Osteoblast (primary cell): Measurements from ENCODE around the gene OPN5. TPM values are rescaled to one million over a fixed set of nuclear protein-coding genes. Genes with fewer than 3 reads are reported as not detected.
A peak's percentile ranks its signal among the peaks of the same experiment; 100 is the strongest.

ENCODE experiments used
- DNase-seq: peaks from one replicate; pipeline ENCODE4 v3.0.0; 2011; ENCODE audit warnings: low spot score, mixed read lengths; ENCODE audit not compliant: insufficient read length; ENCODE audit errors: missing footprints
- H2AFZ ChIP-seq: 2 replicates; pipeline ENCODE4 v1.6.0; 2011; ENCODE audit warnings: mild to moderate bottlenecking, low read length
- H3K27ac ChIP-seq: 2 replicates; pipeline ENCODE4 v1.5.1; 2011; ENCODE audit warnings: mild to moderate bottlenecking, low read depth, low read length, moderate library complexity
- H3K27me3 ChIP-seq: 2 replicates; pipeline ENCODE4 v1.6.0; 2012; ENCODE audit warnings: mild to moderate bottlenecking, control low read depth, inconsistent platforms, low read length, moderate library complexity; ENCODE audit not compliant: insufficient read depth
- H3K36me3 ChIP-seq: 2 replicates; pipeline ENCODE4 v1.5.1; 2011; ENCODE audit warnings: mild to moderate bottlenecking, low read length, control low read depth, moderate library complexity; ENCODE audit not compliant: insufficient read depth
- H3K4me1 ChIP-seq: 2 replicates; pipeline ENCODE4 v1.5.1; 2011; ENCODE audit warnings: mild to moderate bottlenecking, low read length, control low read depth, moderate library complexity; ENCODE audit not compliant: insufficient read depth
- H3K4me2 ChIP-seq: 2 replicates; pipeline ENCODE4 v1.6.0; 2011; ENCODE audit warnings: mild to moderate bottlenecking, low read length; ENCODE audit not compliant: insufficient read depth
- H3K4me3 ChIP-seq: fragments of 200-600 bp; sonication (generic); 3 replicates; pipeline ENCODE4 v1.5.1; 2012; ENCODE audit warnings: mild to moderate bottlenecking, low read length, inconsistent platforms; ENCODE audit not compliant: insufficient read depth
- H3K79me2 ChIP-seq: 2 replicates; pipeline ENCODE4 v1.6.0; 2012; ENCODE audit warnings: mild to moderate bottlenecking, low read length, control low read depth, inconsistent platforms; ENCODE audit not compliant: insufficient read depth
- H3K9me3 ChIP-seq: 2 replicates; pipeline ENCODE4 v1.5.1; 2011; ENCODE audit warnings: low read depth, low read length, control low read depth
- H4K20me1 ChIP-seq: 2 replicates; pipeline ENCODE4 v1.6.0; 2012; ENCODE audit warnings: mild to moderate bottlenecking, low read length, control low read depth; ENCODE audit not compliant: insufficient read depth
- CTCF ChIP-seq: IDR thresholded peaks from 2 replicates; pipeline ENCODE4 v1.5.1; 2011; ENCODE audit warnings: mild to moderate bottlenecking, low read depth, low read length, moderate library complexity; ENCODE audit errors: extremely low read depth
- total RNA-seq: library from RNA; depleted of rRNA; stranded (reverse); fragments of >200 nt; gene quantifications from 2 replicates; pipeline ENCODE4 v1.2.3, GENCODE V29; 2012

Gene OPN5
- total RNA-seq = under 0.01 TPM in 1 of 2 replicates, not detected in the other

GRCh38 chr6:47781732-47782131 lies at the start of gene OPN5:
Gene OPN5, plus strand, starts transcription at chr6:47782032. Its CDS starts 35 bp downstream, at chr6:47782067.
- H3K27me3 ChIP-seq = peaks cover 11% of the 10 kb centered on the region
- H4K20me1 ChIP-seq = no peaks in the 10 kb centered on the region
- H3K4me1 ChIP-seq = peaks cover 2% of the 10 kb centered on the region
- H3K27ac ChIP-seq = no peak within 1 kb of the TSS
- H3K79me2 ChIP-seq = no peaks in the 10 kb centered on the region
- no peak for DNase-seq
- no peaks in the 10 kb centered on the region for H3K36me3 ChIP-seq
- no peak for TF ChIP-seq CTCF
- no peak within 1 kb of the TSS for H3K4me3 ChIP-seq
- peak within 1 kb of the TSS; percentile 74 for H3K4me2 ChIP-seq
- peak within 1 kb of the TSS; percentile 12 for H2AFZ ChIP-seq
- H3K9me3 ChIP-seq = no peaks in the 10 kb centered on the region

GRCh38 chr6:47733879-47734558 lies 47.8 kb upstream of the OPN5 start:
- no peak overlapping the region for H3K27ac ChIP-seq
- H3K4me2 ChIP-seq = no peak overlapping the region
- no peaks in the 10 kb centered on the region for H4K20me1 ChIP-seq
- no peak for DNase-seq
- no peak overlapping the region for H3K4me3 ChIP-seq
- H3K4me1 ChIP-seq = peaks cover 10% of the 10 kb centered on the region
- H2AFZ ChIP-seq = no peak overlapping the region
- no peaks in the 10 kb centered on the region for H3K36me3 ChIP-seq
- no peaks in the 10 kb centered on the region for H3K79me2 ChIP-seq
- no peaks in the 10 kb centered on the region for H3K27me3 ChIP-seq
- peak; percentile 25 for TF ChIP-seq CTCF
- no peaks in the 10 kb centered on the region for H3K9me3 ChIP-seq

GRCh38 chr6:47734831-47735481 lies 46.9 kb upstream of the OPN5 start:
- H3K79me2 ChIP-seq = no peaks in the 10 kb centered on the region
- TF ChIP-seq CTCF = no peak
- no peak overlapping the region for H3K4me2 ChIP-seq
- no peaks in the 10 kb centered on the region for H3K27me3 ChIP-seq
- H3K9me3 ChIP-seq = no peaks in the 10 kb centered on the region
- no peaks in the 10 kb centered on the region for H4K20me1 ChIP-seq
- peaks cover 7% of the 10 kb centered on the region for H3K4me1 ChIP-seq
- H3K27ac ChIP-seq = no peak overlapping the region
- no peak overlapping the region for H3K4me3 ChIP-seq
- DNase-seq = no peak
- H3K36me3 ChIP-seq = no peaks in the 10 kb centered on the region
- H2AFZ ChIP-seq = no peak overlapping the region

GRCh38 chr6:47736083-47736700 lies 45.6 kb upstream of the OPN5 start:
- no peak for DNase-seq
- Histone ChIP-seq H3K27me3 (no peaks in the 10 kb centered on the region), H3K4me2 (no peak overlapping the region), H3K4me3 (no peak overlapping the region), H2AFZ (no peak overlapping the region), H4K20me1 (no peaks in the 10 kb centered on the region), H3K27ac (no peak overlapping the region), H3K4me1 (peaks cover 7% of the 10 kb centered on the region), H3K79me2 (no peaks in the 10 kb centered on the region), H3K36me3 (no peaks in the 10 kb centered on the region), H3K9me3 (no peaks in the 10 kb centered on the region)
- no peak for TF ChIP-seq CTCF
